Psoas muscle (tissue), 8 donors: ENCODE results near the gene TM2D1. TPM values are rescaled to one million over a fixed set of nuclear protein-coding genes. Genes with fewer than 3 reads are reported as not detected.

Source experiments
- ATAC-seq, 4 donors: fragments of 200-7000 bp; cut with Tn5 transposase; one replicate each; pipeline ENCODE4 v1.9.1; 2020; ENCODE audit warnings: moderate library complexity in 3 of 4, mild to moderate bottlenecking in 2 of 4
- DNase-seq, 2 donors: peaks; one replicate each; pipeline ENCODE4 v3.0.0-alpha.2; 2020
- H3K27ac ChIP-seq: fragments of 200-600 bp; one replicate; pipeline ENCODE4 v1.8.0; 2022
- H3K27me3 ChIP-seq, 3 donors: fragments of 200-600 bp in 1 of 3; one replicate each; pipeline versions ENCODE4 v1.6.1 to v1.8.0; 2013 to 2022; ENCODE audit warnings: low read length in 2 of 3, mild to moderate bottlenecking in 2 of 3, moderate library complexity in 1 of 3; ENCODE audit not compliant: insufficient read depth in 3 of 3
- H3K36me3 ChIP-seq, 2 donors: fragments of 200-600 bp in 1 of 2; one replicate each; pipeline versions ENCODE4 v1.6.1 to v1.8.0; 2013 to 2022; ENCODE audit warnings: low read depth in 1 of 2, mild to moderate bottlenecking in 1 of 2, moderate library complexity in 1 of 2; ENCODE audit not compliant: insufficient read depth in 1 of 2
- H3K4me1 ChIP-seq: fragments of 200-600 bp; one replicate; pipeline ENCODE4 v1.8.0; 2022
- H3K4me3 ChIP-seq: fragments of 200-600 bp; one replicate; pipeline ENCODE4 v1.8.0; 2022; ENCODE audit warnings: mild to moderate bottlenecking
- H3K9me3 ChIP-seq: fragments of 200-600 bp; one replicate; pipeline ENCODE4 v1.8.0; 2022
- WGBS, 3 donors: extraction: QIAGEN DNeasy Blood & Tissue Kit; methylation state at CpG; one replicate each; pipeline versions ENCODE4 v1.1.6 to v1.1.7; 2013; 5-methylcytosine and 5-hydroxymethylcytosine counted together
- intact Hi-C, 2 donors: fragments of 100-400 bp; cut with DNase I; formaldehyde crosslinking; loops; one replicate each; pipeline versions ENCODE4 v1.11.0 to v1.14.2; 2022
- polyA plus RNA-seq, 3 donors: library from polyadenylated mRNA; stranded (reverse); fragments of 200-250 nt; gene quantifications; one replicate each; pipeline ENCODE4 v1.2.3, GENCODE V29; 2013
- total RNA-seq, 4 donors: library from RNA; stranded (reverse); fragmentation: NEBNext Ultra II Directional in 2 of 4; extraction: Animal tissue kit (Norgen Biotek cat#: 25700) in 2 of 4; gene quantifications; one replicate each; pipeline versions ENCODE4 v1.2.1 to v1.2.4, GENCODE V29; 2021 to 2023
- TF ChIP-seq, protein P1 (sequence below): fragments of 200-600 bp; IDR thresholded peaks from one replicate; pipeline ENCODE4 v1.8.0; 2022; ENCODE audit warnings: antibody characterized with exemption
- donor health status: healthy with polysubstance abuse.
- donor health status: DM: no; HTN: no; CAD: no; lungs with moderate emphysema.
- donor health status: Bipolar disorder and iron deficiency.
- donor health status: healthy.
- donor health status: DM: yes; HTN: yes; CAD: no.
- donor health status: DM: no; HTN: no; CAD: no.
- donor health status: DM: no; HTN: no; CAD: no.
- donor health status: DM: yes; HTN: yes; CAD: no.

The TM2D1 gene
- total and polyA plus RNA-seq, 7 donors, result 29.5 to 52.9 (median 32.8) TPM

GRCh38 chr1:61638911-61639605 is 85.9 kb downstream of the TM2D1 start:
- WGBS, 3 donors, result 64 to 75% (median 69%) methylated on average over 3 of the region's 3 CpGs
- intact Hi-C loops, result no loop called here
- H3K9me3 ChIP-seq, result no peaks in the 10 kb centered on the region
- no peaks in the 10 kb centered on the region for H3K4me1 ChIP-seq
- no peaks in the 10 kb centered on the region for H3K36me3 ChIP-seq
- H3K27me3 ChIP-seq, result no peaks in the 10 kb centered on the region
- TF ChIP-seq, protein P1, sequence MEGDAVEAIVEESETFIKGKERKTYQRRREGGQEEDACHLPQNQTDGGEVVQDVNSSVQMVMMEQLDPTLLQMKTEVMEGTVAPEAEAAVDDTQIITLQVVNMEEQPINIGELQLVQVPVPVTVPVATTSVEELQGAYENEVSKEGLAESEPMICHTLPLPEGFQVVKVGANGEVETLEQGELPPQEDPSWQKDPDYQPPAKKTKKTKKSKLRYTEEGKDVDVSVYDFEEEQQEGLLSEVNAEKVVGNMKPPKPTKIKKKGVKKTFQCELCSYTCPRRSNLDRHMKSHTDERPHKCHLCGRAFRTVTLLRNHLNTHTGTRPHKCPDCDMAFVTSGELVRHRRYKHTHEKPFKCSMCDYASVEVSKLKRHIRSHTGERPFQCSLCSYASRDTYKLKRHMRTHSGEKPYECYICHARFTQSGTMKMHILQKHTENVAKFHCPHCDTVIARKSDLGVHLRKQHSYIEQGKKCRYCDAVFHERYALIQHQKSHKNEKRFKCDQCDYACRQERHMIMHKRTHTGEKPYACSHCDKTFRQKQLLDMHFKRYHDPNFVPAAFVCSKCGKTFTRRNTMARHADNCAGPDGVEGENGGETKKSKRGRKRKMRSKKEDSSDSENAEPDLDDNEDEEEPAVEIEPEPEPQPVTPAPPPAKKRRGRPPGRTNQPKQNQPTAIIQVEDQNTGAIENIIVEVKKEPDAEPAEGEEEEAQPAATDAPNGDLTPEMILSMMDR, result no peak
- DNase-seq (no peak), ATAC-seq (no peak)
- no peak overlapping the region for H3K27ac ChIP-seq
- no peak overlapping the region for H3K4me3 ChIP-seq

DNA sequence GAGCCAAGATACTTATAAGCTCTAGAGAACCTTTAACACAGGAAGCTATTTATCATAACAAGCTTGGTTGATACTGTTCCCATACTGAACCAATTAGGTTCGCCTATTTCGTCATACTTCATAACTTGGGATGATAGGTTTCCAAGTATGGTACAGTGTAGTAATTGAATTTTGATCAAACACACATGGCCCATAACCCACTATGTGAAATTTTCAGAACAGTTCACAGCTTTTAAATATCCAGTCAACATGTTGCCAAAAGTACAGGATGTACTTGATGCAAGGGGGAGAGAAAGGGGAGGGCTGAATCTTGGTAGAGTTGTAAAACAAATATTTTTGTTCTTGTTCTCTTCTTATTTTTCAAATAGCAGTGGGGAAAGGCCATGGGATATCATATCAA is 86.6 kb downstream of the TM2D1 start:
- no peaks in the 10 kb centered on the region for H3K27me3 ChIP-seq
- H3K27ac ChIP-seq, result no peak overlapping the region
- H3K36me3 ChIP-seq, result no peaks in the 10 kb centered on the region
- intact Hi-C loops, result no loop called here
- 43 to 66% (median 48%) methylated on average over 2 of the region's 2 CpGs for WGBS, 3 donors
- DNase-seq (no peak), ATAC-seq (peak; percentile 41 to 68 (median 66))
- H3K4me3 ChIP-seq, result no peak overlapping the region
- TF ChIP-seq, protein P1, result no peak
- no peaks in the 10 kb centered on the region for H3K4me1 ChIP-seq
- no peaks in the 10 kb centered on the region for H3K9me3 ChIP-seq

DNA sequence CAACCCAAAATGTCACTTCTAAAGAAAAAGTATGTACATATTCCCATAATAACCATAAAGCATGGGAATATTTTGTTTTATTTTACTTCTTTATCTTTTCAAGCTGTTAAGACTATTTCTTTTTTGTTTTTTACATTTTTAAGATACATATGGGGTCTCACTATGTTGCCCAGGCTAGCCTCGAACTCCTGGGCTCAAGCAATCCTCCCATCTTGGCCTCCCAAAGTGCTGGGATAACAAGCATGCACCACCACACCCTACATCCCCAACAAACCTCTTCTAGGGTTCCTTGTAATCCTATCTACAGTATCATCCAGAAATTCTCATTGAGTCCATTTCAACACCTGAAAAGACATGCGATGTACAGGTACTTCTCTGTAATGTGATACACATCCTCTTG is 87.5 kb downstream of the TM2D1 start:
- Histone ChIP-seq H3K9me3 (no peaks in the 10 kb centered on the region), H3K36me3 (no peaks in the 10 kb centered on the region), H3K27ac (no peak overlapping the region), H3K27me3 (no peaks in the 10 kb centered on the region), H3K4me1 (no peaks in the 10 kb centered on the region), H3K4me3 (no peak overlapping the region)
- 74 to 91% (median 88%) methylated on average over 2 of the region's 2 CpGs for WGBS, 3 donors
- TF ChIP-seq, protein P1, result no peak
- DNase-seq (no peak), ATAC-seq (no peak)
- intact Hi-C loops, result no loop called here

- TF ChIP-seq, protein P1, result no peak
- H3K4me1 ChIP-seq, result no peaks in the 10 kb centered on the region
- ATAC-seq (no peak), DNase-seq (no peak)
- H3K36me3 ChIP-seq, result no peaks in the 10 kb centered on the region
- no peak overlapping the region for H3K27ac ChIP-seq
- no peaks in the 10 kb centered on the region for H3K9me3 ChIP-seq
- no peak overlapping the region for H3K4me3 ChIP-seq
- H3K27me3 ChIP-seq, result no peaks in the 10 kb centered on the region
- intact Hi-C loops, result no loop called here
- 50 to 68% (median 53%) methylated on average over 3 of the region's 3 CpGs for WGBS, 3 donors
Measured at GRCh38 chr1:61636814-61637213, 88.1 kb downstream of the TM2D1 start.

DNA sequence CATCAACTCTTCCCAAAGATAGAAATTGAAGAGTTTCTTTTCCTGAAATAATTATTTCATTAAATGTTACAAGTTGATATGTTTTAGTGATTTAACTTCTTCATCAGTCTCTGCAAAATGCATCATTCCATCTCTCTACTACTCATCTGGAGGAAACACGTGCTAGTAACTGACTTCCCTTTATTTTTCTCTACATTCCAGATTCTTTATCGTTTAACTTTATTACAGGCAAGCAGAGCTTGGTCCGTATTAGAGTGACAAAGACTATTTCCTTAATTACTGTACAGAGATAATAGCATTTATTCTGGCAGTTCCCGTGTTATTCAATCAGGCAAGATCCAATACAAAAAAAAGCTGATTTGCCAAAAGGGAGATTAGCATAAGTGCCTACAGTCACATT is 88.6 kb downstream of the TM2D1 start:
- H3K27ac ChIP-seq, result no peak overlapping the region
- DNase-seq (no peak), ATAC-seq (no peak)
- H3K4me1 ChIP-seq, result no peaks in the 10 kb centered on the region
- no peaks in the 10 kb centered on the region for H3K9me3 ChIP-seq
- H3K36me3 ChIP-seq, result no peaks in the 10 kb centered on the region
- WGBS, 3 donors, result 24 to 41% (median 29%) methylated on average over 4 of the region's 4 CpGs
- TF ChIP-seq, protein P1, result no peak
- H3K4me3 ChIP-seq, result no peak overlapping the region
- H3K27me3 ChIP-seq, result no peaks in the 10 kb centered on the region
- intact Hi-C loops, result no loop called here
